DND-41 (cell line): ENCODE measurements around the gene MALT1.

ENCODE experiments used
- CTCF ChIP-seq: IDR thresholded peaks from 2 replicates; pipeline ENCODE4 v1.5.1; 2012; ENCODE audit warnings: borderline replicate concordance, low read length, moderate library complexity, mild to moderate bottlenecking; ENCODE audit not compliant: poor library complexity, severe bottlenecking; ENCODE audit errors: extremely low read depth
- EZH2 ChIP-seq: IDR thresholded peaks from 3 replicates; pipeline ENCODE4 v1.6.1; 2012; ENCODE audit warnings: borderline replicate concordance, low read depth, mild to moderate bottlenecking, moderate library complexity, low read length, inconsistent platforms; ENCODE audit not compliant: severe bottlenecking

- TF ChIP-seq CTCF (no peak), EZH2 (no peak)
Measured at GRCh38 chr18:58633874-58634273, 37.4 kb upstream of the MALT1 start.
